Measurements from ENCODE around the gene SETD3.

SETD3 gene

DNA sequence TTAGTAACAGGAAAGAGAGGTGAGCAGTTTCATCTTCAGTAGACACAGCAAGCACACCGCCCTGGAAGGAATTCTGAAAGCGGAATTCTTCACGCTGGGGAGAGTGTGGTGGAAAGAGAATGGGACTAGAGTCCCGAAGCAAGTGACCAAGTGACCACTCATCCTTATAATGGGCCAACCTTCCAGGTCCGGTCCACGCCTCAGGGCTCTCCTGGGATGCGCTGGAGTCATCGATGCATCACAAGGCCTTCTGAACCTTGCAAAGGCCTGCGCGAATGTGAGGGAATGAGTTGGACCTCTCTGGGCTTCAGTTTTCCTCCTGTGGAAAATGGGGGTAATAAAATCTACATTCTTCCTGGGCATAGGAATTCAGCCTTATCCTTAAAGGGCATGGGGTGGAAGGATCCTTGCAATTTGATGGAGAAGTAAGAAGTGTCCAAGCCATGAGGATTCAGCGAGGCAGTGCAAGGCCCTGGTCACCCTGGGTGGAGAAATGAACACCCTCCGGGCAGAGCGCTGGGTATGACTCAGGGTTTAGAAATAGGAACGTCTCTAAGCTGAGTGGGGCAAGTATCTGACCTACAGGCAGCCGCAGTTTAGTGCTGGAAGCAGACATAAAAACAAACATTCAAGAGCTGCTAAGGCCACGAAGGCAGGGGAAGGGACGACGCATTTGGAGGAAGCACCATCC, 97.7 kb downstream of the SETD3 start:
- no peak for DNase-seq (ENCODE audit: low read depth, low spot score)
- H3K4me3 ChIP-seq (ENCODE audit: low read depth, low read length): no peak overlapping the region
- ChIA-PET POLR2A (no interaction called here), CTCF (interaction anchor here (2.1 to 7.0 kb wide), 2 partner anchors 11 to 33 kb away, joined by 6 to 56 read pairs; no protein-coding TSS in a partner anchor)
- TF ChIP-seq, protein P1, sequence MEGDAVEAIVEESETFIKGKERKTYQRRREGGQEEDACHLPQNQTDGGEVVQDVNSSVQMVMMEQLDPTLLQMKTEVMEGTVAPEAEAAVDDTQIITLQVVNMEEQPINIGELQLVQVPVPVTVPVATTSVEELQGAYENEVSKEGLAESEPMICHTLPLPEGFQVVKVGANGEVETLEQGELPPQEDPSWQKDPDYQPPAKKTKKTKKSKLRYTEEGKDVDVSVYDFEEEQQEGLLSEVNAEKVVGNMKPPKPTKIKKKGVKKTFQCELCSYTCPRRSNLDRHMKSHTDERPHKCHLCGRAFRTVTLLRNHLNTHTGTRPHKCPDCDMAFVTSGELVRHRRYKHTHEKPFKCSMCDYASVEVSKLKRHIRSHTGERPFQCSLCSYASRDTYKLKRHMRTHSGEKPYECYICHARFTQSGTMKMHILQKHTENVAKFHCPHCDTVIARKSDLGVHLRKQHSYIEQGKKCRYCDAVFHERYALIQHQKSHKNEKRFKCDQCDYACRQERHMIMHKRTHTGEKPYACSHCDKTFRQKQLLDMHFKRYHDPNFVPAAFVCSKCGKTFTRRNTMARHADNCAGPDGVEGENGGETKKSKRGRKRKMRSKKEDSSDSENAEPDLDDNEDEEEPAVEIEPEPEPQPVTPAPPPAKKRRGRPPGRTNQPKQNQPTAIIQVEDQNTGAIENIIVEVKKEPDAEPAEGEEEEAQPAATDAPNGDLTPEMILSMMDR (IDR thresholded peaks at IDR 0.05; ENCODE audit: insufficient read depth, low read length, missing control alignments): no peak

GRCh38 chr14:99382071-99382470, 98.6 kb downstream of the SETD3 start:
- no peak for DNase-seq (ENCODE audit: low read depth, low spot score)
- CTCF ChIA-PET: interaction anchor here (2.1 to 7.0 kb wide), 2 partner anchors 12 to 34 kb away, joined by 6 to 56 read pairs; no protein-coding TSS in a partner anchor
- POLR2A ChIA-PET: no interaction called here
- TF ChIP-seq, protein P1 (IDR thresholded peaks at IDR 0.05; ENCODE audit: insufficient read depth, low read length, missing control alignments): no peak
- no peak overlapping the region for H3K4me3 ChIP-seq (ENCODE audit: low read depth, low read length)

- ChIA-PET POLR2A (no interaction called here), CTCF (interaction anchor here (2.1 to 7.0 kb wide), 2 partner anchors 12 to 34 kb away, joined by 6 to 56 read pairs; no protein-coding TSS in a partner anchor)
- DNase-seq (ENCODE audit: low read depth, low spot score): no peak
- TF ChIP-seq, protein P1 (IDR thresholded peaks at IDR 0.05; ENCODE audit: insufficient read depth, low read length, missing control alignments): no peak
- H3K4me3 ChIP-seq (ENCODE audit: low read depth, low read length): no peak overlapping the region
Measured at GRCh38 chr14:99381688-99382060, 99.0 kb downstream of the SETD3 start.

DNA sequence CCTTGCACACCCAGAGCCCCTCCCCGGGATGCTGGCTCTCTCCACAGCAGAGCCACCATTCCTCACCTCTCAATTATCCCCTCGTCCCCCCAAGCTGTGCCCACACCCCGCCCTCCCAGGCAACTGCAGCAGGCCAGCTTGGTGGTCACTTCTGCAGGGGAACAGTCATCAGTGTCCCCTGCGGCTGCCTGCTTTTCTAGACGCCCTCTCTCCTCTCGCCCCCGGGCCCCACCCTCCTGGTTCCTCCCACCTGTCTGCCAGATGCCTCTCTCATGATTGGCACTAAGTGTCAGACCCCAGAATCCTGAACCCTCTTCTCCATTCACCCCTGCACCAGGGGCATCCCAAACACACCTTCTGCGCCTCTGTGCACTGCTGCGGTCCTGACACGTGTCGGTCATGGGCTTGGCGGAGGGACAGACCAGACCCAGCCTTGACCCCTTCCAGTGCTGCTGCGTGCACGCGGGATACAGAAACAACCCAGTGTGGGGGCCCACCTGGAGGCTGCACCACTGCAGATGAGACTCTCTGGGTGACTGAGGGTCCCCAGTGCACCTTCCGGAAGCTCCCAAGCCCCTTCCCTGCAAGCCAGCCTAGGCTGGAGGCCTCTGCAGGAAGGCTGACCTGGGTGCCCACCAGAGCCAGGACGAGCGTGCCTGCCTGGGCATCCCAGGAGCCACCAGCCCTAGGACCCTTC, 99.5 kb downstream of the SETD3 start:
- DNase-seq (ENCODE audit: low read depth, low spot score): no peak
- ChIA-PET CTCF (interaction anchor here (1.9 to 7.0 kb wide), 3 partner anchors 8 to 35 kb away, joined by 6 to 56 read pairs (median 12); no protein-coding TSS in a partner anchor), POLR2A (no interaction called here)
- TF ChIP-seq, protein P1 (IDR thresholded peaks at IDR 0.05; ENCODE audit: insufficient read depth, low read length, missing control alignments): no peak
- no peak overlapping the region for H3K4me3 ChIP-seq (ENCODE audit: low read depth, low read length)

GRCh38 chr14:99380402-99380801, 100.3 kb downstream of the SETD3 start:
- ChIA-PET POLR2A (no interaction called here), CTCF (interaction anchor here (1.0 to 7.0 kb wide), 3 partner anchors 9 to 18 kb away, joined by 3 to 56 read pairs (median 12); no protein-coding TSS in a partner anchor)
- no peak overlapping the region for H3K4me3 ChIP-seq (ENCODE audit: low read depth, low read length)
- TF ChIP-seq, protein P1 (IDR thresholded peaks at IDR 0.05; ENCODE audit: insufficient read depth, low read length, missing control alignments): no peak
- DNase-seq (ENCODE audit: low read depth, low spot score): no peak

GRCh38 chr14:99378782-99379214, 101.9 kb downstream of the SETD3 start:
- DNase-seq (ENCODE audit: low read depth, low spot score): no peak
- CTCF ChIA-PET: interaction anchor here (1.0 to 1.9 kb wide), 2 partner anchors 10 to 14 kb away, joined by 4 to 7 read pairs; no protein-coding TSS in a partner anchor
- TF ChIP-seq, protein P1 (IDR thresholded peaks at IDR 0.05; ENCODE audit: insufficient read depth, low read length, missing control alignments): no peak
- POLR2A ChIA-PET: no interaction called here
- H3K4me3 ChIP-seq (ENCODE audit: low read depth, low read length): no peak overlapping the region
